Transverse colon (tissue), 4 donors: Measurements from ENCODE around the gene PLEKHB2. TPM values are rescaled to one million over a fixed set of nuclear protein-coding genes. Genes with fewer than 3 reads are reported as not detected.
"Not testable (repeated sequence)": the region's sequence is repeated elsewhere in the genome, so short reads cannot be mapped to it uniquely, and the experiment has no call there.

Experiments used
- DNase-seq: peaks from one replicate; pipeline ENCODE4 v3.0.0-alpha.2; 2019
- H3K27ac ChIP-seq, 4 donors: fragments of 200-600 bp; sonication (generic); 2 replicates each; pipeline ENCODE4 v1.5.1; 2016 to 2018; ENCODE audit warnings: inconsistent platforms in 4 of 4
- H3K27me3 ChIP-seq: fragments of 200-600 bp; sonication (generic); 2 replicates; pipeline ENCODE4 v1.5.1; 2017; ENCODE audit warnings: inconsistent platforms
- H3K36me3 ChIP-seq, 4 donors: fragments of 200-600 bp; sonication (generic); 2 replicates each; pipeline ENCODE4 v1.5.1; 2017 to 2019; ENCODE audit warnings: inconsistent platforms in 4 of 4
- H3K4me1 ChIP-seq, 4 donors: fragments of 200-600 bp; sonication (generic); 2 replicates each; pipeline ENCODE4 v1.5.1; 2017 to 2020; ENCODE audit warnings: inconsistent platforms in 4 of 4
- H3K4me3 ChIP-seq, 4 donors: fragments of 200-600 bp; sonication (generic); 1 replicate in 1 of 4; 2 replicates in 3 of 4; pipeline versions ENCODE4 v1.5.1 to v1.6.1; 2017 to 2019; ENCODE audit warnings: inconsistent platforms in 4 of 4
- H3K9me3 ChIP-seq, 2 donors: fragments of 200-600 bp; sonication (generic); 2 replicates each; pipeline ENCODE4 v1.5.1; 2017 to 2019; ENCODE audit warnings: inconsistent platforms in 2 of 2
- EP300 ChIP-seq: sonication (generic); formaldehyde crosslinking; IDR thresholded peaks from one replicate; pipeline ENCODE4 v1.6.1; 2017; ENCODE audit warnings: antibody characterized with exemption, low read depth
- POLR2A ChIP-seq: fragments of 450-650 bp; IDR thresholded peaks from one replicate; pipeline ENCODE4 v1.6.1; 2016; ENCODE audit warnings: antibody characterized with exemption, mild to moderate bottlenecking, moderate library complexity
- POLR2AphosphoS5 ChIP-seq, 3 donors: sonication (generic); formaldehyde crosslinking; IDR thresholded peaks; one replicate each; pipeline ENCODE4 v1.6.1; 2016; ENCODE audit warnings: antibody characterized with exemption in 3 of 3
- WGBS, 2 donors: methylation state at CpG; one replicate each; pipeline ENCODE4 v1.1.5; 2018; ENCODE audit warnings: low coverage in 1 of 2; 5-methylcytosine and 5-hydroxymethylcytosine counted together
- in situ Hi-C, 4 donors: fragments of 200-750 bp; cut with MboI; loops; one replicate each; pipeline versions ENCODE4 v1.15.0 to v1.15.1; 2017; ENCODE audit warnings: low sequenced_read_pairs in 3 of 4, low pct_ligation_motif_present in 1 of 4, low pct_unique_long_range_greater_than_20kb in 1 of 4
- intact Hi-C: fragments of 100-400 bp; cut with DNase I; formaldehyde crosslinking; loops from one replicate; pipeline ENCODE4 v1.15.1; 2023; ENCODE audit warnings: low total_unique reads
- total RNA-seq, 4 donors: library from RNA; depleted of rRNA; stranded (reverse); fragments of >200 nt; gene quantifications; one replicate each; pipeline ENCODE4 v1.1.0, GENCODE V29; 2016
- TF ChIP-seq, protein P1 (sequence below), 5 experiments: fragments of 200-600 bp in 3 of 5; fragments of 450-650 bp in 2 of 5; sonication (generic) in 3 of 5; IDR thresholded peaks; 1 replicate in 2 of 5; 2 replicates in 3 of 5; pipeline ENCODE4 v1.5.1; 2016 to 2017; ENCODE audit warnings: antibody characterized with exemption in 5 of 5, inconsistent platforms in 3 of 5, mild to moderate bottlenecking in 2 of 5, moderate library complexity in 1 of 5

PLEKHB2 gene
- total RNA-seq, 4 donors from 2014 or later: 35.4 to 222 (median 131) TPM

DNA sequence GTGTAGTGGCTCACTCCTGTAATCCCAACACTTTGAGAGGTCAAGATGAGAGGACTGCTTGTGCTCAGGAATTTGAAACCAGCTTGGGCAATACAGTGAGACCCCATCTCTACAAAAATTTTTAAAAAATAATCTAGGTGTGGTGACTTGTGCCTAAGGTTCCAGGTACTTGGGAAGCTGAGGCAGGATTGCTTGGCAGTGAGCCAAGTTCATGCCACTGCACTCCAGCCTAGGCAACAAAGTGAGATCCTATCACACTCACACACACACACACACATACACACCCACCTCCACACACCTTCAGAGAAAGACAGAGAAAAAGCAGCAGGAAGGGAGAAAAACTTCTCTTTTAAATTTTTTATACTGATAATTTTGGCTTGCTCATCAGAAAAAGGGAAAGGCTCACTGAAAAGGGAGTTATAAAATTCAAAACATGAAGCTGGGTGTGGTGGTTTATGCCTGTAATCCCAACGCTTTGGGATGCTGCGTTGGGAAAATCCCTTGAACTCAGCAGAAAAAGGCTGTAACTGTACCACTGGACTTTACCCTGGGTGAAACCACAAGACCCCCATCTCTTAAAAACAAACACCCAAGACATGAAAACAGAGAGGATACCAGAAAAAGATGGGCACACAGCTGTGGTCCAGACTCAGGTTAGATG, 37.5 kb upstream of the PLEKHB2 start:
- DNase-seq: no peak
- TF ChIP-seq, protein P1, sequence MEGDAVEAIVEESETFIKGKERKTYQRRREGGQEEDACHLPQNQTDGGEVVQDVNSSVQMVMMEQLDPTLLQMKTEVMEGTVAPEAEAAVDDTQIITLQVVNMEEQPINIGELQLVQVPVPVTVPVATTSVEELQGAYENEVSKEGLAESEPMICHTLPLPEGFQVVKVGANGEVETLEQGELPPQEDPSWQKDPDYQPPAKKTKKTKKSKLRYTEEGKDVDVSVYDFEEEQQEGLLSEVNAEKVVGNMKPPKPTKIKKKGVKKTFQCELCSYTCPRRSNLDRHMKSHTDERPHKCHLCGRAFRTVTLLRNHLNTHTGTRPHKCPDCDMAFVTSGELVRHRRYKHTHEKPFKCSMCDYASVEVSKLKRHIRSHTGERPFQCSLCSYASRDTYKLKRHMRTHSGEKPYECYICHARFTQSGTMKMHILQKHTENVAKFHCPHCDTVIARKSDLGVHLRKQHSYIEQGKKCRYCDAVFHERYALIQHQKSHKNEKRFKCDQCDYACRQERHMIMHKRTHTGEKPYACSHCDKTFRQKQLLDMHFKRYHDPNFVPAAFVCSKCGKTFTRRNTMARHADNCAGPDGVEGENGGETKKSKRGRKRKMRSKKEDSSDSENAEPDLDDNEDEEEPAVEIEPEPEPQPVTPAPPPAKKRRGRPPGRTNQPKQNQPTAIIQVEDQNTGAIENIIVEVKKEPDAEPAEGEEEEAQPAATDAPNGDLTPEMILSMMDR (IDR thresholded peaks at IDR 0.05): no peak
- TF ChIP-seq POLR2AphosphoS5 (IDR thresholded peaks at IDR 0.05) (no peak), EP300 (no peak), POLR2A (no peak)
- Histone ChIP-seq H3K4me1 (peaks cover 0 to 6% (median 0%) of the 10 kb centered on the region in 4 donors), H3K27me3 (no peaks in the 10 kb centered on the region), H3K4me3 (no peak overlapping the region), H3K27ac (no peak overlapping the region), H3K9me3 (no peaks in the 10 kb centered on the region), H3K36me3 (peaks cover 0 to 32% (median 8%) of the 10 kb centered on the region in 4 donors)
- in situ Hi-C loops: no loop called here
- intact Hi-C loops: no loop called here
- 15 to 24% methylated on average over 2 of the region's 2 CpGs for WGBS, 2 donors

DNA sequence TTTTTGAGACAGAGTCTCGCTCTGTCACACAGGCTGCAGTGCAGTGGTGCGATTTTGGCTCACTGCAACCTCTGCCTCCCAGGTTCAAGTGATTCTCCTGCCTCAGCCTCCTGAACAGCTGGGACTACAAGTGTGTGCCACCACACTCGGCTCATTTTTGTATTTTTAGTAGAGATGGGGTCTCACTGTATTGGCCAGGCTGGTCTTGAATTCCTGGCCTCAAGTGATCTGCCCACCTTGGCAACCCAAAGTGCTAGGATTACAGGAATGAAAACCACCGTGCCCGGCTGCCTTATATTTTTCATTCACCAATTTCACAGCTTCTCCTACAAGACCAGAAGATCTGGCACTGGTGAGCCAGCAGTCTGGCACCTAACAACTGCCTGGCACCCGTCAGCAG, 37.0 kb upstream of the PLEKHB2 start:
- 93% methylated on average over 6 of the region's 6 CpGs; no CpG with 5 or more reads in 1 of the 2 donors for WGBS, 2 donors
- H3K36me3 ChIP-seq: peaks cover 0 to 35% (median 8%) of the 10 kb centered on the region in 4 donors
- H3K27ac ChIP-seq, H3K27me3 ChIP-seq, in situ Hi-C loops, H3K4me3 ChIP-seq, H3K4me1 ChIP-seq, intact Hi-C loops, DNase-seq, H3K9me3 ChIP-seq: not testable (repeated sequence)

DNA sequence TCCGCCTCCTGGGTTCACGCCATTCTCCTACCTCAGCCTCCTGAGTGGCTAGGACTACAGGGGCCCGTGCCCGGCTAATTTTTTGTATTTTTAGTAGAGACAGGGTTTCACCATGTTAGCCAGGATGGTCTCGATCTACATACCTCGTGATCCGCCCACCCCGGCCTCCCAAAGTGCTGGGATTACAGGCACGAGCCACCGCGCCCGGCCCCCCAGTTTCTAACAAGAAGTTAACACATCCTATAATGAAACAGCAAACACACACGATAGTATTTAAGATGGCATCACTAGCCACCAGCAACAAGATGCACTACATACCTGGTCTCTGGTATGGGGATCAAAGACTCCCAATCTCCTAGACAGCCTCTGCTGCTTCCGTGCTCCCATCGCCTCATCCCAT, 29.6 kb upstream of the PLEKHB2 start:
- in situ Hi-C loops: loop anchor here in 1 of 4 donors (25.0 kb wide), 1 partner anchor 738 kb away; the partner anchor contains the start of gene IMP4
- DNase-seq, intact Hi-C loops, H3K4me3 ChIP-seq, H3K27me3 ChIP-seq, H3K27ac ChIP-seq, H3K9me3 ChIP-seq: not testable (repeated sequence)
- Histone ChIP-seq H3K4me1 (peaks cover 0 to 22% (median 2%) of the 10 kb centered on the region in 4 donors), H3K36me3 (peaks cover 0 to 59% (median 20%) of the 10 kb centered on the region in 4 donors)
- WGBS, 2 donors: 92 to 93% methylated on average over 3 to 15 of the region's 15 CpGs

DNA sequence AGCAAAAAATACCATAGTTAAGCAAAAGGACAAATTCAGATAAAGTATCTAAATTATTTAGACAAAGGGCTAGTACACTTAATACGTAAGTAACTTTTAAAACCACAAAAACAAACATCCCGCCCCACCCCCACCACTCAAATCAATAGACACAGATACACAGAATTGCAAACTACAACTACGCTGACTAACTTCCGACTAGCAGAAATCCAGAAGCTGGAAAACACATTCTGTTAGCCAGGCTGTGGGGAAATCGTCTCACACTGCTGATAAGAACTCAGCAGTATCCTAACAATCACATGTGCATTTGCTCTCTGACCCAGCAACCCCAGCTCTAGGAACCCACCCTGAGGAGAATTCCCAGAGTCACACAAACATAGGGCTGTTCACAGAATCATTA, 28.4 kb upstream of the PLEKHB2 start:
- Histone ChIP-seq H3K36me3 (peaks cover 0 to 61% (median 19%) of the 10 kb centered on the region in 4 donors), H3K4me3 (no peak overlapping the region), H3K4me1 (peaks cover 0 to 22% (median 2%) of the 10 kb centered on the region in 4 donors), H3K9me3 (no peaks in the 10 kb centered on the region), H3K27ac (no peak overlapping the region), H3K27me3 (no peaks in the 10 kb centered on the region)
- intact Hi-C loops: no loop called here
- DNase-seq: no peak
- TF ChIP-seq EP300 (no peak), POLR2AphosphoS5 (IDR thresholded peaks at IDR 0.05) (no peak)
- WGBS, 2 donors: 78 to 80% methylated on average over 5 of the region's 5 CpGs
- in situ Hi-C loops: loop anchor here in 1 of 4 donors (25.0 kb wide), 1 partner anchor 739 kb away; the partner anchor contains the start of gene IMP4

DNA sequence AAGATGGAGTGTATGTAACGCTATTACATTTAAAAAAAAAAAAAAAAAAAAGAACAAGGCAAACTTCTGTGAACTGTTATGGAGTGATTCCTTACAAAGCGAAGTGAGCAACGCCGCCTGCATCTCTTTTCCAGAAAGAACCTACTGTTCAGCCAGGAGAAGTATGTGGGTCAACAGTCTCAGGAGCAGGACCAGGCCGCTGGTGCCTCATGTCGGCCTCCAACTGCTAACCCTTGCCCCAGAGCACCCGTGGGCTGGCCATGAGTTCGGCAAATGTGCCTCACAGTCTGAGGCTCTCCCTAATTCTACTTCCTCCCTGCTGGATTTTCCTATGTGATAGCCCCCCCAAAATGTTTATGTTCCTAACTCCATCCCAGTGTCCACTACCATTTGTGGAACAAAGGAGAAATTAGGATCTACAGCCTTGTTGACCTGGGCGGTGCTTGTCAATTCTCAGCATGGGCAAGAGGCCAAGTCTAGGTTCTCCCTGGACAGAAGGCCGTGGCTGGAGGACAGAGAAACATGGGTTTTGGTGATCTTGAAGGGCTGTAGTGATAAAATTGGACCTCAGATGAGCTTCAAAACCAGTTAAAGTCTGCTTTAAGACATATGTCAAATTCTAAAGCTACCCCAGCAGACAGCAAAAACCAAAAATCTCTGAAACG, 27.8 kb upstream of the PLEKHB2 start:
- peaks cover 0 to 22% (median 2%) of the 10 kb centered on the region in 4 donors for H3K4me1 ChIP-seq
- intact Hi-C loops (no loop called here), in situ Hi-C loops (loop anchor here in 1 of 4 donors (25.0 kb wide), 1 partner anchor 740 kb away; the partner anchor contains the start of gene IMP4)
- TF ChIP-seq, protein P1 (IDR thresholded peaks at IDR 0.05): no peak
- TF ChIP-seq EP300 (no peak), POLR2AphosphoS5 (IDR thresholded peaks at IDR 0.05) (no peak), POLR2A (no peak)
- H3K36me3 ChIP-seq: peaks cover 0 to 61% (median 19%) of the 10 kb centered on the region in 4 donors
- 69 to 83% methylated on average over 2 to 11 of the region's 11 CpGs for WGBS, 2 donors
- H3K27me3 ChIP-seq: no peaks in the 10 kb centered on the region
- no peaks in the 10 kb centered on the region for H3K9me3 ChIP-seq
- no peak overlapping the region for H3K4me3 ChIP-seq
- DNase-seq: no peak
- no peak overlapping the region for H3K27ac ChIP-seq
